H1 (cell line): ENCODE measurements around the gene UBE2O. TPM values are rescaled to one million over a fixed set of nuclear protein-coding genes. Genes with fewer than 3 reads are reported as not detected.

Experiments used
- CTCF ChIA-PET: fragments of 300-600 bp; sonication (Branson Sonifier 250); formaldehyde crosslinking; loops from one replicate; lab custom pipeline; 2021; ENCODE audit not compliant: partially characterized antibody; lab: Charles Lee
- POLR2A ChIA-PET: fragments of 300-600 bp; sonication (Branson Sonifier 250); formaldehyde crosslinking; loops from one replicate; lab custom pipeline; 2021; ENCODE audit warnings: inconsistent platforms; ENCODE audit not compliant: partially characterized antibody; lab: Charles Lee
- DNase-seq, 2 experiments: peaks; one replicate each; pipeline versions ENCODE4 v3.0.0 to v3.0.0-alpha.2; 2010 to 2022; ENCODE audit warnings: low spot score in 2 of 2, low read depth in 1 of 2, mixed read lengths in 1 of 2
- FAIRE-seq: peaks from 2 replicates; lab custom pipeline; 2011; peaks lifted over from hg19 to GRCh38; lab: Jason Lieb, UNC
- H2AFZ ChIP-seq: 2 replicates; pipeline ENCODE4 v1.8.1; 2012; ENCODE audit warnings: low read length, inconsistent platforms
- H2AK5ac ChIP-seq: 2 replicates; pipeline ENCODE4 v1.6.1; 2013; ENCODE audit warnings: low read depth, low read length
- H2BK120ac ChIP-seq: replicated peaks from 2 replicates; pipeline ENCODE3; 2013; ENCODE audit warnings: low read depth, low read length, inconsistent platforms
- H2BK12ac ChIP-seq: 2 replicates; pipeline ENCODE4 v1.6.1; 2013; ENCODE audit warnings: low read depth, low read length
- H2BK15ac ChIP-seq: 2 replicates; pipeline ENCODE4 v1.6.1; 2013; ENCODE audit warnings: low read length
- H2BK20ac ChIP-seq: 2 replicates; pipeline ENCODE4 v1.6.1; 2013; ENCODE audit warnings: low read length
- H2BK5ac ChIP-seq: 2 replicates; pipeline ENCODE4 v1.6.1; 2013; ENCODE audit warnings: low read depth, low read length
- H3K14ac ChIP-seq: 2 replicates; pipeline ENCODE4 v1.6.1; 2013; ENCODE audit warnings: inconsistent platforms; ENCODE audit not compliant: insufficient read length
- H3K18ac ChIP-seq: 2 replicates; pipeline ENCODE4 v1.6.1; 2013; ENCODE audit warnings: low read length; ENCODE audit errors: extremely low read depth
- H3K23ac ChIP-seq: 2 replicates; pipeline ENCODE4 v1.6.1; 2013; ENCODE audit warnings: inconsistent platforms; ENCODE audit not compliant: insufficient read length
- H3K23me2 ChIP-seq: 2 replicates; pipeline ENCODE4 v1.6.1; 2013; ENCODE audit warnings: low read depth, low read length
- H3K27ac ChIP-seq: 2 replicates; pipeline ENCODE4 v1.6.1; 2011; ENCODE audit warnings: low read depth, low read length, inconsistent platforms
- H3K27me3 ChIP-seq, 4 experiments: replicated peaks in 1 of 4; 1 replicate in 1 of 4; 2 replicates in 3 of 4; pipeline versions ENCODE4 v1.6.1 to v1.8.1; 2011 to 2013; ENCODE audit warnings: low read length in 3 of 4, mild to moderate bottlenecking in 3 of 4, inconsistent platforms in 2 of 4, mixed read lengths in 2 of 4, moderate library complexity in 1 of 4; ENCODE audit not compliant: control insufficient read depth in 3 of 4, insufficient read depth in 3 of 4; ENCODE audit errors: extremely low read depth in 1 of 4
- H3K36me3 ChIP-seq, 4 experiments: 2 replicates each; pipeline versions ENCODE4 v1.6.1 to v1.8.1; 2011 to 2013; ENCODE audit warnings: mild to moderate bottlenecking in 4 of 4, low read length in 3 of 4, moderate library complexity in 2 of 4, control low read depth in 1 of 4, inconsistent platforms in 1 of 4; ENCODE audit not compliant: insufficient read depth in 4 of 4, control insufficient read depth in 2 of 4
- H3K4ac ChIP-seq: replicated peaks from 2 replicates; pipeline ENCODE3; 2013; ENCODE audit warnings: low read length, low read depth, mixed read lengths, inconsistent platforms; ENCODE audit not compliant: insufficient read length
- H3K4me1 ChIP-seq, 4 experiments: replicated peaks in 1 of 4; 1 replicate in 1 of 4; 2 replicates in 3 of 4; pipeline versions ENCODE4 v1.6.1 to v1.8.1; 2011 to 2013; ENCODE audit warnings: low read length in 3 of 4, inconsistent platforms in 2 of 4, mixed read lengths in 1 of 4; ENCODE audit not compliant: insufficient read depth in 4 of 4, control insufficient read depth in 3 of 4
- H3K4me2 ChIP-seq, 2 experiments: 2 replicates each; pipeline versions ENCODE4 v1.6.1 to v1.8.1; 2011 to 2013; ENCODE audit warnings: low read depth in 2 of 2, low read length in 2 of 2, control low read depth in 1 of 2, inconsistent platforms in 1 of 2, mild to moderate bottlenecking in 1 of 2; ENCODE audit not compliant: insufficient read depth in 1 of 2
- H3K4me3 ChIP-seq, 4 experiments: fragments of 200-600, 300-600 bp in 1 of 4; sonication (generic), shearing (Covaris generic), sonication (Bioruptor Twin) in 1 of 4; 2 replicates each; pipeline versions ENCODE4 v1.5.1 to v1.8.1; 2011 to 2016; ENCODE audit warnings: low read length in 4 of 4, low read depth in 3 of 4, control low read depth in 2 of 4, inconsistent platforms in 2 of 4, mild to moderate bottlenecking in 2 of 4, mixed read lengths in 1 of 4, moderate library complexity in 1 of 4; ENCODE audit not compliant: insufficient read depth in 2 of 4; ENCODE audit errors: extremely low read depth in 1 of 4
- H3K56ac ChIP-seq: replicated peaks from 2 replicates; pipeline ENCODE3; 2013; ENCODE audit warnings: low read depth, mild to moderate bottlenecking, mixed read lengths, low read length, inconsistent platforms; ENCODE audit not compliant: insufficient read length
- H3K79me1 ChIP-seq: 2 replicates; pipeline ENCODE4 v1.6.1; 2013; ENCODE audit warnings: low read depth, low read length, control low read depth
- H3K79me2 ChIP-seq, 2 experiments: 2 replicates each; pipeline versions ENCODE4 v1.6.1 to v1.8.1; 2012 to 2013; ENCODE audit warnings: low read length in 2 of 2, mild to moderate bottlenecking in 2 of 2, inconsistent platforms in 1 of 2; ENCODE audit not compliant: insufficient read depth in 2 of 2, control insufficient read depth in 1 of 2
- H3K9ac ChIP-seq, 4 experiments: replicated peaks in 1 of 4; 1 replicate in 1 of 4; 2 replicates in 3 of 4; pipeline versions ENCODE4 v1.6.1 to v1.8.1; 2011 to 2013; ENCODE audit warnings: low read depth in 3 of 4, low read length in 3 of 4, control low read depth in 2 of 4, mild to moderate bottlenecking in 2 of 4, moderate library complexity in 2 of 4, inconsistent platforms in 1 of 4; ENCODE audit errors: extremely low read depth in 1 of 4
- H3K9me3 ChIP-seq, 2 experiments: 2 replicates each; pipeline versions ENCODE4 v1.6.1 to v1.8.1; 2012 to 2013; ENCODE audit warnings: mild to moderate bottlenecking in 2 of 2, moderate library complexity in 2 of 2, control low read depth in 1 of 2, inconsistent platforms in 1 of 2, low read depth in 1 of 2, low read length in 1 of 2, mixed read lengths in 1 of 2; ENCODE audit not compliant: insufficient read depth in 2 of 2
- H4K20me1 ChIP-seq, 2 experiments: replicated peaks in 1 of 2; 2 replicates each; pipeline versions ENCODE3 to v1.8.1; 2011 to 2013; ENCODE audit warnings: inconsistent platforms in 2 of 2, low read length in 2 of 2, mild to moderate bottlenecking in 1 of 2; ENCODE audit not compliant: insufficient read depth in 2 of 2, control insufficient read depth in 1 of 2
- H4K5ac ChIP-seq: 2 replicates; pipeline ENCODE4 v1.6.1; 2013; ENCODE audit warnings: low read length, low read depth, mixed read lengths, inconsistent platforms; ENCODE audit not compliant: insufficient read length
- H4K8ac ChIP-seq: 2 replicates; pipeline ENCODE4 v1.8.0; 2013; ENCODE audit warnings: mild to moderate bottlenecking, moderate library complexity, low read length, inconsistent platforms; ENCODE audit not compliant: insufficient read depth; ENCODE audit errors: extremely low read depth
- H4K91ac ChIP-seq: replicated peaks from 2 replicates; pipeline ENCODE3; 2013; ENCODE audit warnings: low read length, mixed read lengths, inconsistent platforms; ENCODE audit not compliant: insufficient read length
- ASH2L ChIP-seq: fragments of 200-600, 300-600 bp; sonication (generic); IDR thresholded peaks from one replicate; pipeline ENCODE4 v1.7.1; 2017; ENCODE audit warnings: low read length
- CBX8 ChIP-seq: fragments of 300-800, 300-1000 bp; sonication (generic); IDR thresholded peaks from 2 replicates; pipeline ENCODE4 v1.7.1; 2016; ENCODE audit warnings: low read depth, low read length, borderline replicate concordance
- CTBP2 ChIP-seq: IDR thresholded peaks from 2 replicates; pipeline ENCODE4 v1.7.0; 2011; ENCODE audit warnings: borderline replicate concordance, mild to moderate bottlenecking, moderate library complexity, mixed read lengths, low read length; ENCODE audit not compliant: insufficient read depth, insufficient read length
- EGR1 ChIP-seq: IDR thresholded peaks from 2 replicates; pipeline ENCODE4 v1.6.1; 2011; ENCODE audit warnings: low read depth, low read length, borderline replicate concordance
- NANOG ChIP-seq: IDR thresholded peaks from 2 replicates; pipeline ENCODE4 v1.6.1; 2011; ENCODE audit warnings: low read length, low read depth, mild to moderate bottlenecking, inconsistent platforms; ENCODE audit not compliant: insufficient read depth, poor library complexity, severe bottlenecking
- POU5F1 ChIP-seq: IDR thresholded peaks from 2 replicates; pipeline ENCODE4 v1.6.1; 2011; ENCODE audit warnings: low read depth, mild to moderate bottlenecking, low read length, moderate library complexity
- YY1 ChIP-seq: IDR thresholded peaks from 2 replicates; pipeline ENCODE4 v1.6.1; 2011; ENCODE audit warnings: low read depth, mild to moderate bottlenecking, low read length
- WGBS, 2 experiments: shearing (Covaris generic) in 1 of 2; methylation state at CpG; one replicate each; pipeline versions ENCODE4 v1.1.6 to v1.1.7; 2013 to 2015; ENCODE audit warnings: low lambda C conversion rate in 2 of 2, mixed read lengths in 2 of 2, inconsistent platforms in 1 of 2, low coverage in 1 of 2, missing lambda C conversion rate in 1 of 2; ENCODE audit not compliant: insufficient replicate concordance in 2 of 2, insufficient coverage in 1 of 2, insufficient read length in 1 of 2; ENCODE audit errors: extremely low coverage in 1 of 2, missing lambda C conversion rate in 1 of 2; 5-methylcytosine and 5-hydroxymethylcytosine counted together
- polyA plus RNA-seq, 7 experiments: library from polyadenylated mRNA; depleted of rRNA in 3 of 7; stranded (reverse) in 5 of 7; unstranded in 2 of 7; fragments of >200 nt in 5 of 7; fragments of 200-250 nt in 2 of 7; gene quantifications; 1 replicate in 5 of 7; 2 replicates in 1 of 7; 4 replicates in 1 of 7; pipeline versions ENCODE4 v1.2.1 to v1.2.3, GENCODE V29; 2011 to 2013; ENCODE audit warnings: missing spikeins in 2 of 7, mixed read lengths in 2 of 7
- total RNA-seq: library from RNA; stranded (reverse); fragmentation: NEBNext Ultra II Directional; extraction: Animal tissue kit (Norgen Biotek cat#: 25700); gene quantifications from 2 replicates; pipeline ENCODE4 v1.2.1, GENCODE V29; 2021
- TF ChIP-seq, protein P1 (sequence below): IDR thresholded peaks from 2 replicates; pipeline ENCODE4 v1.6.1; 2011; ENCODE audit warnings: low read length, improper control_type of control experiment

UBE2O gene
- total and polyA plus RNA-seq, 2 of the 8 experiments (the other 6 are each of a cell fraction or from before 2014, with no cell fraction given), result 24.4 to 63.0 TPM

DNA sequence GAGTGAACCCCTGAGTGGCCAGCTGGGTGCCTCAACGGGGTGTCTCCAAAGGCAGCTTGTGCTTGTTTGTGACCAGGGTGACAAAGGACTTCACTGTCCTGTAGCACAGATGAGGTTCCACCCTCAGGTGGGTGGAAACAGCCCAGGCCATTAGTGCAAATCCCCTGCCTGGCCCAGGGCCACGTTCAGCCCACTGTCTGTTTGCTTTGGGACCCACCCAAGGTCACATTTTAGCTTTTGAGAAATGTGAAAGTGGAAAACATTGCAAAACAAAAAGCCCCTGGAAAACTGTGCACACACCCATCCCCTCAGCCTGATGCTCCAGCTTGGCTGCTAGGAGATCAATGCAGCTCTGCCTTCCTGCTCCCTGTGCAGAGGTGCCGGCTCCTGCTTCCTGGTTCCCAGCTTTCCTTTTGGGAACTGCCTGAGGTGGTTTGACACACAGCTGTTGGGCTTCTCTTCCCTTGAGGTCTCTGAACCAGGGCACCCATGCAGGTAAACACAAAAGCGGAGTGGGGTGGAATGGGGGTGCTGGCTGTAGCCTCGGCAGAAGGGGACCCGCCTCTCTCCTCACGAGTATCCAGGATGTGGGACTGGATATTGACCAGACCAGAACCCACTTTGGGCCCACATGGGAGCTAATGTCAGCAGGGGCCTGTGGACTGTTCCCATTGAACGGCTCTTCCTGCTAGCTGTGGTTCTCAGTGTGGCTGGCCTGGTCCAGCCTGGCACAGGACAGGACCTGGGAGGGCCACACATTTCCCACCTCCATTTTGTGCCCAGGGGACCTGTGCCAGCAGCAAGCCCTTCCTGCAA, 76.4 kb downstream of the UBE2O start:
- no peak overlapping the region for H3K18ac ChIP-seq
- H3K9me3 ChIP-seq, result no peaks in the 10 kb centered on the region
- no peak overlapping the region for H3K4me2 ChIP-seq
- H2BK15ac ChIP-seq, result no peak overlapping the region
- H3K23ac ChIP-seq, result no peak overlapping the region
- H4K5ac ChIP-seq, result no peak overlapping the region
- H4K8ac ChIP-seq, result no peak overlapping the region
- peaks cover 0 to 10% (median 3%) of the 10 kb centered on the region in 4 experiments; a peak in 5 of 7 replicates for H3K4me1 ChIP-seq
- no peak overlapping the region for H2AFZ ChIP-seq
- no peak overlapping the region for H3K14ac ChIP-seq
- no peaks in the 10 kb centered on the region for H3K27me3 ChIP-seq
- H2BK20ac ChIP-seq, result no peak overlapping the region
- no peak overlapping the region for H3K9ac ChIP-seq
- H2BK120ac ChIP-seq, result no peak overlapping the region
- no peak for TF ChIP-seq CBX8
- no peak for TF ChIP-seq EGR1
- no peak for TF ChIP-seq CTBP2
- TF ChIP-seq YY1, result no peak
- TF ChIP-seq, protein P1, sequence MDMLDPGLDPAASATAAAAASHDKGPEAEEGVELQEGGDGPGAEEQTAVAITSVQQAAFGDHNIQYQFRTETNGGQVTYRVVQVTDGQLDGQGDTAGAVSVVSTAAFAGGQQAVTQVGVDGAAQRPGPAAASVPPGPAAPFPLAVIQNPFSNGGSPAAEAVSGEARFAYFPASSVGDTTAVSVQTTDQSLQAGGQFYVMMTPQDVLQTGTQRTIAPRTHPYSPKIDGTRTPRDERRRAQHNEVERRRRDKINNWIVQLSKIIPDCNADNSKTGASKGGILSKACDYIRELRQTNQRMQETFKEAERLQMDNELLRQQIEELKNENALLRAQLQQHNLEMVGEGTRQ, result no peak
- TF ChIP-seq POU5F1, result no peak
- TF ChIP-seq NANOG, result no peak
- no peak for TF ChIP-seq ASH2L
- no peaks in the 10 kb centered on the region; a peak in 1 of 8 replicates for H3K36me3 ChIP-seq
- H3K23me2 ChIP-seq, result no peaks in the 10 kb centered on the region
- ChIA-PET POLR2A (no interaction called here), CTCF (interaction anchor here (1.2 to 28.1 kb wide), 8 partner anchors 9 to 82 kb away, joined by 3 to 635 read pairs (median 6); partner anchors contain the start of genes PRPSAP1 and SPHK1)
- no peak overlapping the region for H2BK5ac ChIP-seq
- no peaks in the 10 kb centered on the region for H3K79me2 ChIP-seq
- DNase-seq (no peak), FAIRE-seq (no peak)
- H4K91ac ChIP-seq, result no peak overlapping the region
- no peak overlapping the region for H3K27ac ChIP-seq
- H4K20me1 ChIP-seq, result no peaks in the 10 kb centered on the region
- WGBS, 2 experiments, result 81% methylated on average over 8 of the region's 8 CpGs; no CpG with 5 or more reads in 1 of the 2 experiments
- H3K4me3 ChIP-seq, result no peak overlapping the region
- H3K4ac ChIP-seq, result no peak overlapping the region
- no peak overlapping the region for H3K56ac ChIP-seq
- no peaks in the 10 kb centered on the region for H3K79me1 ChIP-seq
- no peak overlapping the region for H2BK12ac ChIP-seq
- H2AK5ac ChIP-seq, result no peak overlapping the region
